ENCODE data around the gene CROCC2.

Gene CROCC2

DNA sequence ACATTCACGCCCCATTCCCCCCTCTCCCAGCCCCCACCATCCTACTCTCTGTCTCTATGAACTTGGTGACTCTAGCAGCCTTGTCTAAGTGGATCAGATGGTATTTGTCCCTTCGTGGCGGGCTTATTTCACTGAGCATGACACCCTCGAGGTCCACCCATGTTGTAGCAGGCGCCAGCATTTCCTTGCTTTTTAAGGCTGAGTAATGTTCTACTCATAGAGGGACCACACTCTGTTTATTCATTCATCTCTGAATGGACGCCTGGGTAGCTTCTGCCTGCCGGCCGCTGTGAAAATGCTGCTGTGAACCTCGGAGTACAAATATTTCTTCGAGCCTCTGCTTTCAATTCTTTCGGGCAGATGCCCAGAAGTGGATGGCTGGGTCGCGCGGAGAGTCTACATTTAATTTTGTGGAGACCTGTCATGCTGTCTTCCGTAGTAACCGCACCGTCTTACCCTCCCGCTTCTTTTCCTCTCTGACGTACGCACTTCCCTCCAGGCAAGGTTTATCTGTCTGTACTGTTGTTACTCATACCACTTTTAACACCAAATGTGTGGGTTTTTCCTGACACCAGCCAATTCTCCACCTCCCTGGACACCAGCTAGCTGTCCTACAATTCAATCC is 5.6 kb downstream of the CROCC2 start:
- no peak for DNase-seq

DNA sequence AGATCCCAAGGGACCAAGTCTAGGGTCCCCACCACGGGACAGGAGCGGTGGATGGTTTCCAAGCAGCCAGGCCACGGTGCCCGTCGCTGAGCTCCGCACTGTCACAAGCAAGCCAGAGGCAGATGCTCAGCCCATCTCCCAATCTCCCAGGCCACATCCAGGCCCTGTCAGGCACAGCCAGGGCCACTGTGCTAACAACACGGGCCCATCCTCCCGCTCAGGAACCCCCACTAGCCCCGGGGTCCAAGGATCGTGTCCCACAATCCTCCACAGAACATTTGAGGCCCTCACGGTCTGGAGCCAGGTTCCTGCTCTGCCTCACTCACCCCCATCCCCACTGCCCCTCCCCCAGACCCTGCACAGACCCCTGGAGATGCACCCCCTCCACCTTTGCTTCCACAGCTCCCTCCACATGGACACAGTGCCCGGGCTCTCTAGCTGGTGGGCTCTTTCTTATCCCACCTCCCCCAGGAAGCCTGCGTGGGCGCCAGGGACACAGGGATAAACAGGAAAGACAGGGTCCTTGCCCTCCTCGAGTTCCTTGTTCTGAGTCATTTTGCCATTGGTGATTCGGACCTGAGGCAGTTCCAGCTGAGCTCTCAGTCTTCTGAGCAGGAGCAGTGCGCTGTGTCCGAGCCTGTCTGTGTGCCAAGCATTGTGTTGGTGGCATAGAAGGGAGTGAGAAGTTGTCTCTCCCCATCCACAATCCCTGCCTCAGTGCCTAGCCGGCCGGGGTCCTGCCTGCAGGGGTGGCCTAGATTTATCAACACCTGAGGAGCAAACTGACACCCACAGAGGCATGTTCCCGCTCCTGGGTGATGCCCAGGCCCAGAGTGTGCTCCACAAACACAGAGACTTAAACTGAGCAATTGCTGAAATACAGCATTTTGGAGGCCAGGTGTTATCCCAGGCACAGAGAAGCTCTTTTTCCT is 7.0 kb downstream of the CROCC2 start:
- DNase-seq, result no peak

DNA sequence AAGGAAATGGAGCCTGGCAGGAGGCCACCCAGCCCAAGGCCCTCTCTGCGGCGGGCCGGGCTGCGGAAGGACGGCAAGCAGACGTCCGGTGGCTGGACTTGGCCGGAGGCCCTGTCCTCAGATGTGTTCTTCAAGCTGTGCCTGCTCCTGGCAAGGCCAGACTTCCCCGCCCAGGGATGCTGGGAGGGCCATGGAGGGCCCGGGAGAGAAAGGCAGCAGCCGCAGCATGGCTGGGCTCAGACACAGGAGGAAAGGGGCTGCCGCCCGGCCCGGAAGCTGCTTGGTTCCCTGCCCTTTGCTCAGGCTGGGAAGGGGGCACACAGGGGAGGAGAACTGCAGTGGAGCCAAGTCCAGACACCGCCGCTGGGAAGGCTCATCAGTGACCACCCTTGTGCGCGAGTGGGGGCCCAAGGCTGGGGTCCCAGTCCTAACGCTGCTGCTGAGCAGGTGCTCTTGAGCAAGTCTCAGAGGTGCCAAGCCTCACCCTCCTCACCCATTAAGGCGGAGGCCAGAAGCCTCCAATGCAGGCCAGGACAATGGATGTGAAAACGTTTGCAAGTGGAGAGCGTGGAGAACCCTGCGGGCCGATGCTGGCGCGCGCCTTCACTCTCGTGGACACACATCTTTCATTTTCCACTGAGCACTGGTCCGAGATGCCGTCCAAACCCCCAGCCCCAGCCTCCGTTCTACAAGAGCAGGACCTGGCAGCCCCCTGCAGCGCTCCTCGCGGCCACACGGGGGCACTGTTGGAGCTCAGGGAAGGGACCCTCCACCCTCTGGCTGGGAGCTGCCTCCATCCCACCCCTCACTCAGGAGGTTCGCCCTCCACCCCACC is 7.9 kb downstream of the CROCC2 start:
- DNase-seq, result no peak

DNA sequence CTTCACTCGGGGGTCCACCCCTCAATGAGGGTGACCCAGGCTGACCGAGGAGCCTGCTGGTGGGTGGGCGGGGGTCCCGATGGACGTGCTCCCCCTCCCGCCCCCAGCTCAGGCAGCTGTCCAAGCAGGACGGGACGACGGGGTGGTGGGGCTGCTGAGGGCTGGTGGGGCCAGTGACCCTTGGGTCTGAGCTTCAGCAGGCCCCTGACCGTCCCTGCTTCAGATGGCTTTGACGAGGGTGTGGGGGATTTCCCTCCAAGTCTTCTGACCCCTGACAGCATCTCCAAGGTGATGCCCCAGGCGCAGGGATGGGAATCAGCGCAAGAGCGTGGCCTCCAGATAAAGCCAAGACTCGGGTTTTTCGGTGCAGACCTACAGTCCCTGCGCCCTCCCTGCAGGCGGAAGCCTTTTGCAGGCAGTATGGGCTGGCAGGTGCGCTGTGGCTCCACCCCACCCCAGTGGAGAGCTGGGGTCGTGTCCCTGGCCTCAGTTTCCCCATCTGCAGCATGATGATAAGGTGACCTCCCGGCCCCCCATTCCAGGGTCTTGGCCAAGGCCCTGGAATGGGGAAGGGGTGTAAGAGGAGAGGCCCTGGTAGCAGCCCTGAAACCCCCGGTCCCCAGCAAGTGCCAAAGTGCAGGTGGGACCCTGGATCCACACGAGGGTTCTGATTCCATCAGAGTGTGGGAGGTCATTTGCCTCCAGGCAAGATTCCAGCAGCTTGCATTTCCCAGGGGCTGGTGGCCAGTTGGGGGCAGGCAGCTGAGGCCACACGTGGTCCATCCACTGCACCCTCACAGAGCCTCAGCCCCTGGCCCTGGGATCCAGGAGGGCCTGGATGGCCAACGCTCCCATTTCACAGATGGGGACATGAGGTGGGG is 8.7 kb downstream of the CROCC2 start:
- DNase-seq, result no peak

DNA sequence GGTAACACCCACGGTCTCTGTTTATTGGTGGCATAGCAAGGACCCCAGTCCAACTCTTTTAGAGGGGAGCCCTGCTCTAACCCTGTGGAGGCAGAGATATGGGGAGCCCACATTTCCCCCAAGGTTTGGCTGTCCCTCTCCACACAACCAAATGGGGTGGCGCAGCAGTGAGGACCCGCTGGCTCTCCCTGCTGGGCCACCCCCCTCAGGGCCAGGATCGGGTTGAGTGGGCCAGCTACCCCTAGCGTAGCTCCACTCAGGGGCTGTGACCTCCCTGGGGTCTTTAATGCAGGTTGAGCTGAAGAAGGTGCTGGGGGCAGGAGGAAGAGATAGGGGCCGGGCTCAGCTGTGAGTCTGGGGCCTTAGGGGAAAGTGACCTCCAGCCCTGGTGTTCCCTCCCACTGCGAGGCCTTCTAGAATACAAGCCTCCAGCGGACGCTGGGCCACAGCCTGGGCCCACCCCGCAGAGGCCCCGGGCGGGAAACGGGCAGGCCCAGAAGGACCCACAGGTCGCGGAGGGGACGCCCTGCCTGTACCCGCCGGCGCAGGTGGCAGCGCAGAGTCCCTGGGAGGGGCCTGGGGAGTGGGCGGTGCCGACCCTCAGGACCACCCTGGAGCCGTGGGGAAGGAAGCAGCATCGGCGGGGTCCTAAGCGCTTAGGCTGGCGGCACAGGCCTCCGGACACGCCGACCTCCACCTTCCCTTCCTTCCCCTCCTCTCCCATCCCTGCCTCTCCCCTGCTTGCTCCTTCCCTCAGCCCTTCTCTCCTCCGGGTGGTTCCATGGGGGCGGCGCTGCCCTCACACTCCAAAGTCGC is 9.6 kb downstream of the CROCC2 start:
- DNase-seq, result no peak

DNA sequence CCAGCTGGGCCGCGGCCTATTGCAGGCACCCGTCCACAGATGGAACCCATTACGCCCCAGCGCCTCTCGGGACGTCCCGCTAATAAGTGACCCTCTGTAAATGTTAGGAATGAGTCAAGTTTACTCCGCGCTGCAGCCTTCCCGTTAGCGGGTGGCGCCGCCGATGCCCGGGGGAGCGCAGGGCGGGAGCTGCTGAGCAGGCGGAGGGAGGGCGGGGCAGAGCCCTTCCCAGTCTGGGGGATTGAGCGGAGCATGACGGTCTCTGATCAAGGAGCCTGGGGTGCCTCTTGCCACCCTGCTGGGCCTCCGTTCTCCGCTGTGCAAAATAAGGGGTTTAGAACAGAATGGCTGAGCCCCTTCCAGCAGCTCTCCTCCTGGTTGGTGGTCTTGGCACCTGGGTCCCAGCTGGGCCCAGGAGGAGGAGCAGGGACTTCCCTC is 10.5 kb downstream of the CROCC2 start:
- DNase-seq, result no peak

DNA sequence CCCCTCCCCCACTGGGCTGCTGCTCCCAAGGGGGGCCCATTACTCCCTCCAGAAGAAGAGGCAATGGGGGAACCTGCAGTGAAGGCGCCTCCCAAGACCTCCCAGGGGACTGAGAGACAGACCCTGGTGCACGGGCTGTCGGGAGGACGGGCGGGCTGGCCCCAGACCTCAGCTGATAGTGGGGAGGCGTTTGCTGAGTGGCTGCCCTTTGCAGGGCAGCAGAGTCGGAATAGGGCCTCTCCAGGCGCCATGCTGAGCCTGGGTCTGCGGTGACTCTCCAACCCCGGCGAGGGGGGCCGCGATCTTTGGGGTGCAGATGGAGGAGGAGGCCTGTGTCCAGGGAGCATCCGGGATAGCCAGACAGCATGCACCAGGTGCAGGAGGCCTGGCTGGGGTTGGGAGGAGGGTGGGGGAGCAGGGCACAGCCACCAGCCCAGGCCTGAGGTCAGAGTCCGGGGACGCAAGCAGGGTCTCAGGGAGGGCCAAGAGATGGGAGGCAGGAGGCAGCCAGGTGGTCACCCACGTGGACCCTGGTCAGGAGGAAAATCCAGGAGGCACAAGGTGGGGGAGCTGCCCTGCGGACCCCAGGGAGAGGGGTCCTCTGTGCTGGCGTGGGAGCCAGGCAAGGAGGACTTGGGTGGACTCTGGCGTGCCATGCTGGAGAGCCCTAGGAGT is 11.0 kb downstream of the CROCC2 start:
- DNase-seq, result no peak

DNA sequence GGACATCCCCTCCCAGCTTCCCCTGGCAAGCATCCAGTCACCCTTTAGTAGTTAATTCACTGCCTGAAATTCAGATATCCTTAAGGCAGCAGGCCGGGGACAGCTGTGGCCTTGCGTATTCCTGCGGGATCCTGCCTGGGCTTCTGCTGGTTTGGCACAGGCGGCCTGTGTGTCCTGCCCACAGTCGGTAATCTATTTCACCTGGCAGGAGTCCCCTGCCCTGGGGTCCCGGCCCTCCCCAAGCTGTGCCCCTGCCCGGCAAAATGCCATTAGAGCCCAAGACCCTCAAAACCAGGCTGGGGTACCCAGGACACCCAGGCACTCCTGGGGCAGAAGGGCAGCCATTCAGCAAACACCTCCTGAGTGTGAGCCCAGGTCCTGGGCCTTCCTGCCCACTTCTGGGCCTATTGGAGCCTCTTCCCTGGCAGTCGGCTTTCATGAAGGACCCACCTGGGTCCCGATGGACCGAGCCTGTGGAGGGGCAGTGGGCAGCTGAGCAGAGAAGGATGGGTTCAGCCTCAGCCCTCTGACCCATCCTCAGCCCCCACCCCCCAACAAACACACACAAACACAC is 11.6 kb downstream of the CROCC2 start:
- no peak for DNase-seq

DNA sequence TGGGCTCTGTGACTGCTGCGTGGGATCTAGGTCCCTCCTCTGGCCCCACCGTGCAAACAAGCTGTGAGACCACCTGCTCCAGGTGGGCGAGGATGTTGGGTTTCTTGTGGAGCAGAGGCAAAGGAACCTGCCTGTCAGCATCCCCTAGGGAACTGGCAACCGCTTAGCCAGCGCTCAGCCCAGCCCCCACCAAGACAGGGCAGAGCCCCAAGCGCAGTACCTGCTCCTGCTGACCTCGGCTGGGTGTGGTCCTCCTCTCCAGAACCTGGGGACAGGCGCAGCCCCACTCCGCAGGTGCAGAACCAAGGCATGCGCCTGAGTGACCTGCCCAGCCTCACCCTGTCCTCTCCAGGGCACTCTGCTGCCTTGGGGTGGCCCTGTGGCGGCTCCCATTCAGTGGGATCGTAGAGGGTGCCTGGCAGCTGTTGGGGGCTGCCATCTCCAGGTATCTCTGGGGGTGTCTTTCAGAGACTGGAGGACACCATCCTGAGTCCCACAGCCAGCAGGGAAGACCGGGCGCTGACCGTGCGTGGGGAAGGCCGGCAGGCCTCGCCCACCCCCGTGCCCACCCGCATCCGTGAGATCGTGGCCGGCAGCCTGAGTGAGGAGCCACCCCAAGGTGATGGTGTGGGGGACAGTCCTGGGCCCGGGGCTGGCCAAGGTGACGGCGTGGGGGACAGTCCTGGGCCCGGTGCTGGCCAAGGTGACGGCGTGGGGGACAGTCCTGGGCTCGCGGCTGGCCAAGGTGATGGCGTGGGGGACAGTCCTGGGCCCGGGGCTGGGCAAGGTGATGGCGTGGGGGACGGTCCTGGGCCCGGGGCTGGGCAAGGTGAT is 12.3 kb downstream of the CROCC2 start:
- no peak for DNase-seq

DNA sequence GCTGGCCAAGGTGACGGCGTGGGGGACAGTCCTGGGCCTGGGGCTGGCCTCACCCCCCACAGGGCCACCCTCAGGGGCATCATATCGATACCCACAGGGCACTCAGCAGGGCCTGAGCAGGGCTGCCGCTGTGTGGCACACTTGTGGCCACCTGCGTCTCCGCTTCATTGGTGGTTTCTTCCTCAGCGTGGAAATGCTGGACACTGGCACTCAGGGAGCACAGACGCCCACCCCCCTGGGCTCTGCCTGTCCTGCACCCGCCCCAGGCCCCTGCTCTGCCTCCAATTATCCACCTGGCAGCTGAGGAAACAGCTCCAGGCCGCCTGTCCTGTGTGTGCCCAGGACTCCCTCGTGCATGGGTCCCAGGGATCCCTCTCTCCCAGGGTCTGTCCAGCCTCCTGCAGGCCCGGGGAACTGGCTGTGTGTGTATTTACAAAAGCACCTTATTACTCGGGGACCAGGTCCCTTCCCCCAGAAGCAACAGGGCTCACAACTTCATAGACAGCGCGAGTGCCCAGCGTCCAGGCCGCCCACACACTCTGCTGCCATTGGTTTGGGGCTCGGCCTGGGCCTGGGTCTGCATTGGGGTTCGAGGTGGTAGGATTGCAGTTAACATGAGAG is 13.1 kb downstream of the CROCC2 start:
- no peak for DNase-seq

DNA sequence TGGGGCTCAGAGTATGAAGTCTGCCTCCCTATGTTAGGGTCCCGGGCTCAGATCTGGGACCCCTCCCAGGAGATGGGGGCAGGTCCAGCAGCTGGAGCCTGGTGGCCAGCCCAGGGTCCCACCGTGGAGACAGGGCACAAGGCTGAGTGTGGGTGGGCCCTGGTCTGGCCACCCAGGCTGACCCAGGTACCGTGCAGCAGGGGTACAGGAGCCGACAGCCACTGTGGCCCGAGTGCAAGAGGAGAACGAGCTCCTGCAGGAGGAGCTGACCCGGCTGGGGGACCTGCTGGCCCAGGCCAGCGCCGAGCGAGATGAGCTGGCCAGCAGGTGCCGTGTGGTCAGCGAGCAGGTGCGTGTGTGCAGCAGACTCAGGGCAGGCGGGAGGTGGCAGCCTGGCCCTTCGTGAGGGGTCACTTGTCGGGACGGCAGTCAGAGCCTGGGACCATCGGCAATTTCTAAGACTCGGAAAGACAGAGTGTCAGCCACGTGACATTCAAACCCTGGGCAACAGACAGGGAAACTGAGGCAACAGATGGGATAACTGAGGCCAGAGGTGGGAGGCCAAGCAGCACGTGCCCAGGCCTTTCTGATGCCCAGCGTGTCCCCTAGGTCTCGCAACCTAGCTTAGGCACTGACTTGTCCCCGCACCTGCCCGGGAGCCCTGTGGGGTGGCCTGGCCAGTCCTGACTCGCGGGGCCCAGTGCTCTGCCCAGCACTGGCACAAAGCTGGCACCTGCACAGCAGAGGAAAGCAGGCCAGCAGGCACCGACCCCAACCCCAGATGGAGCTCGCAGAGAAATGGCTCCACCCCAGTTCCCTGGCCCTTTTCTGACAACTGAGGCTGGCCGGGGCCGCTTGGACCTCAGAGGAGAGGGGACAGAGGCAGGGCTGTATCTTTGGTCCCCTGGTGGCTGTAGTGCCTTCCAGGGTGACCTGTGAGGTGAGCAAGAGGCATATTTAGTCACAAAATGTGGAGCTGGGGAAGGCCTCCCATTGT is 13.9 kb downstream of the CROCC2 start:
- DNase-seq, result no peak

DNA sequence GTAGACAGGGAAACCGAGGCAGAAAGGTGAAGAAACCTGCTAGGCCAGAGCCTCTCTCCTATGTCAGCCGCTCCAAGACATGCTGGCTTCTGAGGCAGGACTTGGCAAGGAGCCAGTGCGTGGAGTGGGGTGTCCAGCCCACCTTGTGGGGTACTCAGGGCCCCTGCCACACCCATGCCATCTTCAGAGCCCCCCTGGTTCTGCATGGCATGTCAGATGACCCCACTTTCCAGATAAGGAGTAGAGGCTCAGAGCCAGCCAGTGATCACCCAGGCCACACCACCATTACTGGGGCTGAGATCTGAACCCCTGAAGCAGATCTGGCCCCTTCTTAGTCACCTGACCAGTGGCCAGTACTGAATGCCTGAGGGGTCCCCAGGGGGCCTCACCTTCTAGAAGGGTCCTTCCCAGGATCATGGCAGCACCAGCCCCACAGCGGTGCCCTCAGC is 14.7 kb downstream of the CROCC2 start:
- no peak for DNase-seq

DNA sequence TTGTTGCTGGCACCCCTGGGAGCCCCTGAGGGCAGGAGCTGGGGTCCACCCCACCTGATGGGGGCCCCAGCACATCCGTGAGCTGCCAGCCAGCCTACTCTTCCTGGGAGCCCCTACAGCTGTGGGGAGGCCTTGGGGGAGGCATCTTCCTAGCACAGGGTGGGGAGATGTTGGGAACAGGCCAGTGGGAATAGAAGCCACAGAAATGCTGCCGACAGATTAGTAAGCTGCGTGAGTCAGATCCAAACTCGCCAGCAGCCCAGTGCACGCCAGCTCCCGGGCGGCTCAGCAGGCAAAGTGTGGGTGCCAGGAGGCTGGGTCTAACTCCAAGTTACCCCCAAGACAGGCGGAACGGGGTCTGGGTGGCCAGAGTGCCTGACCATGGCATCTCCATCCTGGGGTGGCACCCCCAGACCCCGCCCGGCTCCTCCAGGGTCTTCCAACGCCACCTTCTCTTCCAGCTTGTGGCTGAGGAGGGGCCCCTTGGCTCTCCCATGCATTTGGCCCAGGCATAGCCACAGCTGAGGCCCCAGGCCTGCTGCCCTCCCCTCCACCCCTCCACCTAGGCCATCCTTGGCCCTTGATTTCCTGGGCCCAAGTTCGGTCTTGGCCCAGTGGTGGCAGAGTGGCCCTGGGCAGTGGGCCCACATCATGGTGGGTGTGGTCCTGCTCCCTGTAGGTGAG is 15.3 kb downstream of the CROCC2 start:
- no peak for DNase-seq

DNA sequence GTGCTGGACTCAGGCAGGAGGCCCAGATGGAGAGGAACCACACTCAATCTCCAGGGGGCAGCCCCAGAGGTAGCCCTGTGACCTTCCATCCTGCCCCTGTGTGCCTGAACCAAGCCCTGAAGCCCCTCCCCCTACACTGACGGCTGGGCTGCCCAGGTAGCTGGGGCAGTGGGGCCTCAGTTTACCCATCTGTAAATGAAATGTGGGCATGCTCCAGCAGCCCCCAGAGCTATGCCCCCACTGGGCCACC is 15.8 kb downstream of the CROCC2 start:
- no peak for DNase-seq

DNA sequence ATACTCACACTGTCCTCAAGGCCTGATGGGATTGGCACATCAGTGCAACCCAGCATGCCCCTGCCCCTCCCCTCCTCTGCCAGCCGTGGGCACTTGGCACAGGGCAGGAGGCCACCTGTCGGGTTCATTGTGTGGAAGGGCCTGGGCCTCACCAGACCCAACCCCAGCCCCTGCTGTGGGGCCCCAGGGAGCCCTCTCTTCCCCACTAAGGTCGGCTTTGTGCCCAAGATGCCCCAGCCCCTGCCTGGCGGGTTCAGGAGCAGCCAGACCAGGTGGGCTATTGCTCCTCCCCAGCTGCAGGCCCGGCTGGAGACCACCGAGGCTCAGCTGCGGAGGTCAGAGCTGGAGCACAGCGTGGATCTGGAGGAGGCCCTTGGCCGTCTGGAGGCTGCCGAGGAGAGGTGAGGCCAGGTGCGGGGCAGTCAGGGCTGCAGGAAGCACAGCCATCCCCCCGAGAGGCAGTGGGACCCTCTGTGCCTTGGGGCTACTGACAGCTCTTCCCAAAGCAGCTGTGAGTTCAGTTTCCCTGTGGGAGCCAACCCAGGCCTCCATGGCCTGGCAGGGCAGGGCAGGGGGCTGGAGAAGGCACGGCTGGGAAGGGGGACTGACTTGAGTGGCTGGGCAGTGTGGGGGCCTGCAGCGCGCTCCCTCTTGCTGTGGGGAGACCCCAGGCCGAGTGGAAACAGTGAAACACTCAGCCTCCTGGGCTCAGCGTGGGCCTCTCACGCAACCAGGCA is 16.3 kb downstream of the CROCC2 start:
- no peak for DNase-seq

DNA sequence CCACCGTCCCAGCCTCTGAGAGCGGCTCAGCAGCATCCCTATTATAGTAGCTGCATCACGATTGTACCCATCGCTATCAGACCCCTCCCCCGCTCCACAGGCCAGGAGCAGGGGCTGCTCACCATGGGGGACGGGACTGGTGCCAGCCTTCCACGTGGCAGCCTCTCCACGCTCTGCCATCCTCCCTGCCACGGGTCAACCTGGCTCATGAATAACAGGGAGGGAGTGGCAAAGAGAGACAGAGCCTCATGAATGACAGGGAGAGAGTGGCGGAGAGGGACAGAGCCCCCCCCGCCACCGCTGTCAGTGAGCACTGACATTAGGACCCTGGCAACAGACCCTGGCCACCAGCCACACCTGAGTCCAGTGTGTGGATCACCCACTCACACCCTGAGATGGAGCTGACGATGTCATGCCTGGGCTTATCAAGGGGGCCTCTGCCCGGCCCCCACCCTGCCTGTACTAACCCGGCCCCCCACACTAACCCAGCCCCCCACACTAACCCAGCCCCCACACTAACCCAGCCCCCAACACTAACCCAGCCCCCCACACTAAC is 16.9 kb downstream of the CROCC2 start:
- no peak for DNase-seq
